Endodermal cell (in vitro differentiated cells): Measurements from ENCODE around the gene MIS18A. TPM values are rescaled to one million over a fixed set of nuclear protein-coding genes. Genes with fewer than 3 reads are reported as not detected.

Experiments
- DNase-seq: peaks from one replicate; pipeline ENCODE4 v3.0.0-alpha.2; 2017
- H3K27ac ChIP-seq: 2 replicates; pipeline ENCODE4 v1.5.1; 2013; ENCODE audit warnings: mild to moderate bottlenecking, low read depth, low read length, moderate library complexity
- H3K27me3 ChIP-seq: 2 replicates; pipeline ENCODE4 v1.6.1; 2013; ENCODE audit warnings: mild to moderate bottlenecking, low read length, moderate library complexity; ENCODE audit not compliant: insufficient read depth, control insufficient read depth, poor library complexity, severe bottlenecking
- H3K36me3 ChIP-seq: 2 replicates; pipeline ENCODE4 v1.7.0; 2013; ENCODE audit warnings: mild to moderate bottlenecking, low read length, moderate library complexity; ENCODE audit not compliant: control insufficient read depth, insufficient read depth
- H3K4me1 ChIP-seq: one replicate; pipeline ENCODE4 v1.7.0; 2013; ENCODE audit warnings: low read length; ENCODE audit not compliant: control insufficient read depth, insufficient read depth
- H3K4me3 ChIP-seq: 2 replicates; pipeline ENCODE4 v1.5.1; 2013; ENCODE audit warnings: mild to moderate bottlenecking, low read length, moderate library complexity
- H3K9ac ChIP-seq: 2 replicates; pipeline ENCODE4 v1.6.1; 2013; ENCODE audit warnings: mild to moderate bottlenecking, low read length, moderate library complexity; ENCODE audit not compliant: poor library complexity, severe bottlenecking; ENCODE audit errors: extremely low read depth
- H3K9me3 ChIP-seq: 2 replicates; pipeline ENCODE4 v1.6.1; 2013; ENCODE audit warnings: mild to moderate bottlenecking, low read length, moderate library complexity; ENCODE audit not compliant: control insufficient read depth
- H3K27ac Mint-ChIP-seq: 2 replicates; pipeline ENCODE4 v1.8.0; 2020; ENCODE audit warnings: mixed read lengths
- H3K27me3 Mint-ChIP-seq: 2 replicates; pipeline ENCODE4 v1.8.0; 2021; ENCODE audit warnings: mild to moderate bottlenecking, mixed read lengths; ENCODE audit not compliant: insufficient read depth
- H3K36me3 Mint-ChIP-seq: 2 replicates; pipeline ENCODE4 v1.8.0; 2020; ENCODE audit warnings: low read depth, mixed read lengths
- H3K4me1 Mint-ChIP-seq: 2 replicates; pipeline ENCODE4 v1.8.0; 2020; ENCODE audit warnings: mixed read lengths
- H3K4me3 Mint-ChIP-seq: 2 replicates; pipeline ENCODE4 v1.8.0; 2020; ENCODE audit warnings: mild to moderate bottlenecking, moderate library complexity, mixed read lengths
- H3K9me3 Mint-ChIP-seq: 2 replicates; pipeline ENCODE4 v1.8.0; 2020; ENCODE audit warnings: mild to moderate bottlenecking, mixed read lengths
- WGBS, 2 experiments: methylation state at CpG; one replicate each; pipeline versions ENCODE4 v1.1.5 to v1.1.7; 2013; ENCODE audit warnings: missing lambda C conversion rate in 2 of 2, mixed read lengths in 1 of 2; ENCODE audit not compliant: insufficient coverage in 1 of 2, insufficient read length in 1 of 2; 5-methylcytosine and 5-hydroxymethylcytosine counted together
- total RNA-seq, 2 donors: library from RNA; stranded (reverse); fragmentation: NEBNext Ultra II Directional in 1 of 2; extraction: Animal tissue kit (Norgen Biotek cat#: 25700) in 1 of 2; gene quantifications; 2 replicates in 1 of 2; 3 replicates in 1 of 2; pipeline ENCODE4 v1.2.1, GENCODE V29; 2021
- TF ChIP-seq, protein P1 (sequence below): fragments of 200-600 bp; sonication (generic); conservative IDR thresholded peaks from 2 replicates; pipeline ENCODE4 v1.5.0; 2021; ENCODE audit warnings: antibody characterized with exemption, mild to moderate bottlenecking

MIS18A gene
- total RNA-seq, 2 donors from 2014 or later, result 46.4 to 48.3 TPM

DNA sequence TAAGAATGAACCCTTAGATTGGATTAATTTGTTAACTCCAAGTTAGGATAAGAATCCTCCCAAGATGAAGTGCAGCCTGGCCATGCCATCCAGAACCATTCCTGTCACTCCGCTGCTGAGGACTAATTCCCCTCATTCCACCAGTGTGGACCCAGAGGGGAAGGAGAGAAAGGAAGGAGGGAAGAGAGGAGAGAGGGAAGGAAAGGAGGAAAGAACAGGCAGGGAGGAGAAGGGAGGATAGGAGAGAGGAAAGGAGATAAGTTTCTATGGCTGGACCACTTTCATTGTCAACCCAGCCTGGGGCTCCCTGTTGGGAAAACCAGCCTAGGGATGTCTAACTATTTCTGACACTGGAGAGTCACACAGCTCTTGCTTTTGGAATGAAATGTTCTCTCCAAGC lies 24.5 kb upstream of the MIS18A start:
- H3K4me3 ChIP-seq, result no peak overlapping the region
- no peak overlapping the region for H3K27ac Mint-ChIP-seq
- H3K27me3 ChIP-seq, result no peaks in the 10 kb centered on the region
- peaks cover 8% of the 10 kb centered on the region for H3K4me1 Mint-ChIP-seq
- no peaks in the 10 kb centered on the region for H3K9me3 Mint-ChIP-seq
- WGBS, 2 experiments, result 88% methylated on average over 1 of the region's 1 CpG; no CpG with 5 or more reads in 1 of the 2 experiments
- no peaks in the 10 kb centered on the region for H3K9me3 ChIP-seq
- H3K36me3 ChIP-seq, result peaks cover 15% of the 10 kb centered on the region
- DNase-seq, result no peak
- H3K27ac ChIP-seq, result no peak overlapping the region
- TF ChIP-seq, protein P1, sequence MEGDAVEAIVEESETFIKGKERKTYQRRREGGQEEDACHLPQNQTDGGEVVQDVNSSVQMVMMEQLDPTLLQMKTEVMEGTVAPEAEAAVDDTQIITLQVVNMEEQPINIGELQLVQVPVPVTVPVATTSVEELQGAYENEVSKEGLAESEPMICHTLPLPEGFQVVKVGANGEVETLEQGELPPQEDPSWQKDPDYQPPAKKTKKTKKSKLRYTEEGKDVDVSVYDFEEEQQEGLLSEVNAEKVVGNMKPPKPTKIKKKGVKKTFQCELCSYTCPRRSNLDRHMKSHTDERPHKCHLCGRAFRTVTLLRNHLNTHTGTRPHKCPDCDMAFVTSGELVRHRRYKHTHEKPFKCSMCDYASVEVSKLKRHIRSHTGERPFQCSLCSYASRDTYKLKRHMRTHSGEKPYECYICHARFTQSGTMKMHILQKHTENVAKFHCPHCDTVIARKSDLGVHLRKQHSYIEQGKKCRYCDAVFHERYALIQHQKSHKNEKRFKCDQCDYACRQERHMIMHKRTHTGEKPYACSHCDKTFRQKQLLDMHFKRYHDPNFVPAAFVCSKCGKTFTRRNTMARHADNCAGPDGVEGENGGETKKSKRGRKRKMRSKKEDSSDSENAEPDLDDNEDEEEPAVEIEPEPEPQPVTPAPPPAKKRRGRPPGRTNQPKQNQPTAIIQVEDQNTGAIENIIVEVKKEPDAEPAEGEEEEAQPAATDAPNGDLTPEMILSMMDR, result no peak
- H3K9ac ChIP-seq, result no peak overlapping the region
- peaks cover 15% of the 10 kb centered on the region for H3K36me3 Mint-ChIP-seq
- H3K27me3 Mint-ChIP-seq, result no peaks in the 10 kb centered on the region
- no peak overlapping the region for H3K4me3 Mint-ChIP-seq
- no peaks in the 10 kb centered on the region for H3K4me1 ChIP-seq

DNA sequence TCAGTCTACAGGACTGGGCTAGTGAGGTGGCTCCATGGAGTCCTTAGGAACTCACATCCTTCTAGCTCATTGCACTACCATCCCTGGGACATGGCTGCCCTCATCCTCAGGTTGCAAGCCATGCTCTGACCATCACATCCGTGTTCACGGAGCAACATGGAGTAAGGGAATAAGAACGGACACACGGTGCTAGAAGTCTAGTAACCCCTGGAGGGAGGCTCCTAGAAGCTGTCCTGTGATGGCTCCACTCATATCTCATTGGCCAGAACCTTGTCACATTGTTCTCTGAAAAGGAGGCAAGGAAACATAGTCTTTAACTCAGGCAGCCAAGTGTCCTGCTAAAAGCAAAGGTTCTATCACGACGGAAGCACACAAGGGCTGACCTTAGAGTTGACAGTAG lies 23.7 kb upstream of the MIS18A start:
- peaks cover 13% of the 10 kb centered on the region for H3K36me3 Mint-ChIP-seq
- Histone ChIP-seq H3K27me3 (no peaks in the 10 kb centered on the region), H3K36me3 (peaks cover 15% of the 10 kb centered on the region), H3K27ac (no peak overlapping the region), H3K9ac (no peak overlapping the region), H3K4me1 (no peaks in the 10 kb centered on the region), H3K9me3 (no peaks in the 10 kb centered on the region), H3K4me3 (no peak overlapping the region)
- H3K4me3 Mint-ChIP-seq, result no peak overlapping the region
- H3K4me1 Mint-ChIP-seq, result peaks cover 8% of the 10 kb centered on the region
- no peaks in the 10 kb centered on the region for H3K9me3 Mint-ChIP-seq
- H3K27me3 Mint-ChIP-seq, result no peaks in the 10 kb centered on the region
- TF ChIP-seq, protein P1, result no peak
- H3K27ac Mint-ChIP-seq, result no peak overlapping the region
- 85 to 93% methylated on average over 2 to 6 of the region's 6 CpGs for WGBS, 2 experiments
- DNase-seq, result no peak

DNA sequence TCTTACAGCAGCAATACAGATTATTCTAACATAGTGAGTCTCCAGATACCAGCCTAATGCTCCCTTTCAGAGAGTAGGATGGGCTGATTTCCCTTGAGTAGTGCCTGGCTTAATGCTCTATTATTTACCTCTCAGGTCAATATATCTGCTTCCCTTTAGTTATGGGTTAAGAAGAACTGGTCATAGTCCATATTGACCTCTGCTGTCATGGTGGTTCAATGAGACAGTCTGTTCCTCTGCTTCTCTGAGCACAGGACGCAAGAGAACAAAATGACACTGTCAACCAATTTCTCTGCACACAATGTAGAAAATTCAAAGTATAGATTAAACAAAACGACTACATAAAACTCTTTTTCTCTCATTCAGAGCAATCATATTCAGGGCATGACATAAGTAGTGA lies 22.7 kb upstream of the MIS18A start:
- no peak overlapping the region for H3K27ac Mint-ChIP-seq
- no peaks in the 10 kb centered on the region for H3K4me1 ChIP-seq
- H3K4me3 Mint-ChIP-seq, result no peak overlapping the region

More for the DNA sequence above, 22.7 kb upstream of the MIS18A start:
- H3K27me3 ChIP-seq, result no peaks in the 10 kb centered on the region
- Mint-ChIP-seq H3K4me1 (peaks cover 7% of the 10 kb centered on the region), H3K9me3 (no peaks in the 10 kb centered on the region), H3K36me3 (peaks cover 12% of the 10 kb centered on the region), H3K27me3 (no peaks in the 10 kb centered on the region)
- H3K9ac ChIP-seq, result no peak overlapping the region
- no peak for DNase-seq
- no peak overlapping the region for H3K4me3 ChIP-seq
- H3K36me3 ChIP-seq, result peaks cover 13% of the 10 kb centered on the region
- TF ChIP-seq, protein P1, result no peak
- WGBS, 2 experiments, result 84% methylated on average over 1 of the region's 2 CpGs; no CpG with 5 or more reads in 1 of the 2 experiments
- H3K27ac ChIP-seq, result no peak overlapping the region
- H3K9me3 ChIP-seq, result no peaks in the 10 kb centered on the region
